Thyroid gland (tissue), 4 donors: ENCODE measurements around the gene BCL3.
A peak's percentile ranks its signal among the peaks of the same experiment; 100 is the strongest.

Experiments
- CTCF ChIP-seq, 6 experiments: fragments of 200-600 bp in 3 of 6; fragments of 450-650 bp in 3 of 6; sonication (generic) in 3 of 6; IDR thresholded peaks; one replicate each; pipeline ENCODE4 v1.5.1; 2016 to 2019; ENCODE audit warnings: antibody characterized with exemption in 6 of 6, mild to moderate bottlenecking in 2 of 6, inconsistent platforms in 1 of 6, moderate library complexity in 1 of 6
- POLR2A ChIP-seq, 2 donors: fragments of 450-650 bp; IDR thresholded peaks; one replicate each; pipeline ENCODE4 v1.6.1; 2017; ENCODE audit warnings: antibody characterized with exemption in 2 of 2, mild to moderate bottlenecking in 2 of 2, moderate library complexity in 1 of 2

DNA sequence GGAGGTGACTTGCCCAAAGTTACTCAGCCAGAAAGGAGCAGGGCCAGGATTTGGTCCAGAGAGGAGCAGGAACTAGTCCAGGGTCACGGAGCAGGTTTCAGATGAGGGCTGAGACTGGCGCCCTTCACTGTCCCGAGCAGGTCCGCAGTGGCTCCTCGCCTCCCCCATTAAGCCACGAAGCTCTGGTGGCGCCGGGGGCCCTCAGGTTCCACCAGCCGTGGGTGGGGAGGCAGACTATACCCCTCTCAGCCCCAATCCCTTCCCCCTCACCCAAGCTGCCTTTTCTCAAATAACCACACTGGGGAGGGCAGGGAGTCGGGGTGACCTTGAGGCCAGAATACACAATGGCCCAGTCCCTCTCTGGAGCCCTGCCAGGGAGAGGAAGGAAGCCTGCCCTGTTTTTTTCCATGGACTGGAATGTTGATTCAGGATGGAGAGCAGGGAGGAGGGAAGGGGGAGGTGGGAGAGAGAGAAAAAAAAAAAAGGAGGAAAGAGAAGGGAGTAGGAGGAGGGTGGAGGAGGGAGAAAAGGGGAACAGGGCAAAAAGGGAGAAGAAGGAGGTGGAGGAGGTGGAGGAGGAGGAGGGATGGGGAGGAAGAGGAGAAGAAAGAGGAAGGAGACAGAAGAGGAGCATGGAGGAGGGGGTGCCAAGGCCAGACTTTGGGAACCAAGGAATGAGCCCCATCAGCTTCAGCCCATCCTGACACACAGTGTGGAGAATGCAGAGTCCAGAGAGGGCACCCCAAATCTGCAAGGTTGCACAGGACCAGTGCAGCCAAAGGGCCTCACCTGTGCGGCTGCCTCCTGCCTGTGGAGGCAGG, 29.9 kb upstream of the BCL3 start:
- TF ChIP-seq CTCF (IDR thresholded peaks at IDR 0.05): no peak
- TF ChIP-seq POLR2A (IDR thresholded peaks at IDR 0.05): peak in 1 of 2 donors; percentile 28
